Suprapubic skin (tissue), 3 donors: ENCODE results near the gene ZC3HAV1.

ENCODE experiments used
- POLR2A ChIP-seq, 2 donors: fragments of 450-650 bp; IDR thresholded peaks; one replicate each; pipeline ENCODE4 v1.6.1; 2017; ENCODE audit warnings: antibody characterized with exemption in 2 of 2, mild to moderate bottlenecking in 2 of 2, moderate library complexity in 2 of 2
- TF ChIP-seq, protein P1 (sequence below), 2 donors: fragments of 200-600 bp in 1 of 2; fragments of 450-650 bp in 1 of 2; sonication (generic) in 1 of 2; IDR thresholded peaks; one replicate each; pipeline ENCODE4 v1.5.1; 2016 to 2019; ENCODE audit warnings: antibody characterized with exemption in 2 of 2, mild to moderate bottlenecking in 1 of 2, moderate library complexity in 1 of 2

DNA sequence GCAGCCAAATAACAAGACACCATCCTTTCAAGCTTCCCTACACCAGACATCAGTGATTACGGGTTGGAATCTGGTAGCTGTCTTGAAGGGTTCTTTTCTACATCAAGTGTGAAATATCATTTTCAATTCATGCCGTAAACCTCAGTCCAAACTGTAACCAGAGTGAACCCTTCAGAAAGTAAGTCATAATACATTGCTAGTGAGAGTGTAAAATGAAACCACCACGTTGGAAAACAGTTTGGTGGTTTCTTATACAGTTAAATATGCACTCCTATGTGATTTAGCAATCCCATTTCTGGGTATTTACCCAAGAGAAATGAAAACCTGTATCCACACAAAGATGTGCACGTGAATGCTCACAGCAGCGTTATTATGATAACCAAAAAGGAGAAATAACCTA, 48.1 kb downstream of the ZC3HAV1 start:
- TF ChIP-seq POLR2A (IDR thresholded peaks at IDR 0.05), result no peak
- TF ChIP-seq, protein P1, sequence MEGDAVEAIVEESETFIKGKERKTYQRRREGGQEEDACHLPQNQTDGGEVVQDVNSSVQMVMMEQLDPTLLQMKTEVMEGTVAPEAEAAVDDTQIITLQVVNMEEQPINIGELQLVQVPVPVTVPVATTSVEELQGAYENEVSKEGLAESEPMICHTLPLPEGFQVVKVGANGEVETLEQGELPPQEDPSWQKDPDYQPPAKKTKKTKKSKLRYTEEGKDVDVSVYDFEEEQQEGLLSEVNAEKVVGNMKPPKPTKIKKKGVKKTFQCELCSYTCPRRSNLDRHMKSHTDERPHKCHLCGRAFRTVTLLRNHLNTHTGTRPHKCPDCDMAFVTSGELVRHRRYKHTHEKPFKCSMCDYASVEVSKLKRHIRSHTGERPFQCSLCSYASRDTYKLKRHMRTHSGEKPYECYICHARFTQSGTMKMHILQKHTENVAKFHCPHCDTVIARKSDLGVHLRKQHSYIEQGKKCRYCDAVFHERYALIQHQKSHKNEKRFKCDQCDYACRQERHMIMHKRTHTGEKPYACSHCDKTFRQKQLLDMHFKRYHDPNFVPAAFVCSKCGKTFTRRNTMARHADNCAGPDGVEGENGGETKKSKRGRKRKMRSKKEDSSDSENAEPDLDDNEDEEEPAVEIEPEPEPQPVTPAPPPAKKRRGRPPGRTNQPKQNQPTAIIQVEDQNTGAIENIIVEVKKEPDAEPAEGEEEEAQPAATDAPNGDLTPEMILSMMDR (IDR thresholded peaks at IDR 0.05), result no peak
